ENCODE results near the gene ULK2.

The ULK2 gene

DNA sequence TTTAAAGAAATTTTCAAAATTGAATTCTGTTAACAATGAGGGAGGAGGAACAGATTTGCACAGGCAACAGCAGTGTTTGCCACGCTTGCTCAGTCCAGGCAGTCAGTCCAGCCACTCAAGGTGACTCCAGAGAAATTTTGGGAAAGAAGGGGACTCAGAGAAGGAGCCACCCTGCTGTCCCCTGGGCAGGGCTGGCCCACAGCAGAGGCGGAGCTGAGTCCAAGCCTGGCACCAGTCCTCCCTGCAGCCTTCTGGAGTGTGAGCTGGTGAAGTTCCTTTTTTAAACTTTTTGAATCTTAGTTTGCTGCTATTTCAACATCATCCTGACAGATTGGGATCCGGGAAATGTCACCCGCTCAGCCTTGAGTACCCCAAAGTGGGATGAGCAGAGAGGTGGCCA is 136.9 kb downstream of the ULK2 start:
- TF ChIP-seq, protein P1, sequence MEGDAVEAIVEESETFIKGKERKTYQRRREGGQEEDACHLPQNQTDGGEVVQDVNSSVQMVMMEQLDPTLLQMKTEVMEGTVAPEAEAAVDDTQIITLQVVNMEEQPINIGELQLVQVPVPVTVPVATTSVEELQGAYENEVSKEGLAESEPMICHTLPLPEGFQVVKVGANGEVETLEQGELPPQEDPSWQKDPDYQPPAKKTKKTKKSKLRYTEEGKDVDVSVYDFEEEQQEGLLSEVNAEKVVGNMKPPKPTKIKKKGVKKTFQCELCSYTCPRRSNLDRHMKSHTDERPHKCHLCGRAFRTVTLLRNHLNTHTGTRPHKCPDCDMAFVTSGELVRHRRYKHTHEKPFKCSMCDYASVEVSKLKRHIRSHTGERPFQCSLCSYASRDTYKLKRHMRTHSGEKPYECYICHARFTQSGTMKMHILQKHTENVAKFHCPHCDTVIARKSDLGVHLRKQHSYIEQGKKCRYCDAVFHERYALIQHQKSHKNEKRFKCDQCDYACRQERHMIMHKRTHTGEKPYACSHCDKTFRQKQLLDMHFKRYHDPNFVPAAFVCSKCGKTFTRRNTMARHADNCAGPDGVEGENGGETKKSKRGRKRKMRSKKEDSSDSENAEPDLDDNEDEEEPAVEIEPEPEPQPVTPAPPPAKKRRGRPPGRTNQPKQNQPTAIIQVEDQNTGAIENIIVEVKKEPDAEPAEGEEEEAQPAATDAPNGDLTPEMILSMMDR (conservative IDR thresholded peaks at IDR 0.05; ENCODE audit: control insufficient read depth, insufficient read depth, low read depth, low read length), result no peak
- H3K4me3 ChIP-seq (ENCODE audit: control insufficient read depth, low read depth, low read length), result no peak overlapping the region
- DNase-seq (ENCODE audit: low read depth), result no peak

DNA sequence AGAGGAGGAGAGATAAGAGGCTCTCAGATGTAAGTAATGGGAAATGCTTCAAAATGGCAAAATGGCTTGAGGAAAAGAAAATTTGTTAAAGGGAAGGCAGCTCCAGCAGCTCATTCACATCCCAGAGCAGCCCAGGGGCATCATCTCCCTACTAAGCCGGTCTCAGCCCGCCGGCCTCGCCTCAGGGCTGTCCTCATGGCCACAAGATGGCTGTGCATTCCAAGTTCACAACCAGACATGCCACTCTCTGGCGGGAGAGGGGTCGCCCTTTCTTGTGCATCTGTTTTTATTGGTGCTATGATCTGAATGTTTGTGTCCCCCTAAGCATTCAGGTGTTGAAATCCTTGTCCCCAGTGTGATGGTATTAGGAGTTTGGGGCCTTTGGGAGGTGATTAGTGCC is 137.8 kb downstream of the ULK2 start:
- TF ChIP-seq, protein P1 (conservative IDR thresholded peaks at IDR 0.05; ENCODE audit: control insufficient read depth, insufficient read depth, low read depth, low read length), result no peak
- DNase-seq (ENCODE audit: low read depth), result no peak

DNA sequence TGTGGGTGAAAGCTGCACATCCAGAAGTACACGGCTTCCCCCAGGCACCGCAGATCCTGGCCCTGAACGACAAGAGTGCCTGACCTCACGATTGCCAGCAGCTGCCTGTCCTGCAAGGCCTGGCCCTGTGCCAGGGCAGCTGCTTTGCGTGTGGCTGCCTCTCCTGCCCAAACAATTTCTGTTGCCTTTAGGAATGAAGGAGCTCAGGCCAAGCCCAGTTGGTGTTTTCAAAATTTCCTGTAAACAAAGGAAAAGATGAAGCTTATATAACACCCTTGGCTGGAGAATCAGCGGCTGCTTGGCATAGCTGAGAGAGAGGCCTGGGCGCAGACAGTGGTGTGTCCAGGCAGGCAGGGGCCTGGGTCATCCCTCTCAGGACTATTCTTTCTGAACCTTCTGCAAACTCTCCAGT is 139.6 kb downstream of the ULK2 start:
- no peak overlapping the region for H3K4me3 ChIP-seq (ENCODE audit: control insufficient read depth, low read depth, low read length)
- TF ChIP-seq, protein P1 (conservative IDR thresholded peaks at IDR 0.05; ENCODE audit: control insufficient read depth, insufficient read depth, low read depth, low read length), result no peak
- peak; percentile 75 for DNase-seq (ENCODE audit: low read depth)

More for the DNA sequence above, 137.8 kb downstream of the ULK2 start:
- H3K4me3 ChIP-seq (ENCODE audit: control insufficient read depth, low read depth, low read length), result no peak overlapping the region

GRCh38 chr17:19727501-19728078 is 140.1 kb downstream of the ULK2 start:
- TF ChIP-seq, protein P1 (conservative IDR thresholded peaks at IDR 0.05; ENCODE audit: control insufficient read depth, insufficient read depth, low read depth, low read length), result no peak
- no peak overlapping the region for H3K4me3 ChIP-seq (ENCODE audit: control insufficient read depth, low read depth, low read length)
- peak; percentile 89 for DNase-seq (ENCODE audit: low read depth)

- no peak overlapping the region for H3K4me3 ChIP-seq (ENCODE audit: control insufficient read depth, low read depth, low read length)
- TF ChIP-seq, protein P1 (conservative IDR thresholded peaks at IDR 0.05; ENCODE audit: control insufficient read depth, insufficient read depth, low read depth, low read length), result no peak
- DNase-seq (ENCODE audit: low read depth), result peak; percentile 69
Measured at GRCh38 chr17:19726631-19727376, 140.9 kb downstream of the ULK2 start.

- no peak for DNase-seq (ENCODE audit: low read depth)
- no peak overlapping the region for H3K4me3 ChIP-seq (ENCODE audit: control insufficient read depth, low read depth, low read length)
- TF ChIP-seq, protein P1 (conservative IDR thresholded peaks at IDR 0.05; ENCODE audit: control insufficient read depth, insufficient read depth, low read depth, low read length), result no peak
Measured at GRCh38 chr17:19725486-19725885, 142.2 kb downstream of the ULK2 start.

Measured in fibroblast of mammary gland (primary cell).